Activated naive CD8-positive, alpha-beta T cell treated with anti-CD3 and anti-CD28 coated beads, Interleukin-2, amount 10 ng/mL, durations not matched to agents 7 days and 5 days (primary cell): ENCODE results near the gene SH2B2. TPM values are rescaled to one million over a fixed set of nuclear protein-coding genes. Genes with fewer than 3 reads are reported as not detected.

Experiments
- microRNA-seq: library from miRNA; unstranded; fragments of <30 nt; microRNA quantifications from one replicate; pipeline ENCODE4 v1.2.0, GENCODE V29; 2022
- total RNA-seq, 2 experiments: library from RNA; stranded (reverse); gene quantifications; one replicate each; pipeline ENCODE4 v1.2.3, GENCODE V29; 2021

The SH2B2 gene
- total RNA-seq, 2 experiments from 2014 or later, result 0.97 to 1.2 TPM

Small RNA genes lying within 50 kb of the gene (microRNA-seq; reads per million reads assigned to microRNA genes)
- not detected for gene MIR4285

Other genes starting within 250 kb of the SH2B2 start
- not detected for gene SPDYE6, start 69.6 kb downstream of the SH2B2 start, total RNA-seq
- gene PRKRIP1, start 109.5 kb downstream of the SH2B2 start, total RNA-seq, result 10 to 100 TPM; 37.8 to 39.1 TPM
- gene ORAI2, start 146.7 kb downstream of the SH2B2 start, total RNA-seq, result 10 to 100 TPM; 51.9 to 58.3 TPM
- 10 to 100 TPM; 12.5 to 14.0 TPM for gene ALKBH4, start 178.0 kb downstream of the SH2B2 start, total RNA-seq
- 10 to 100 TPM; 14.7 to 15.8 TPM for gene LRWD1, start 178.1 kb downstream of the SH2B2 start, total RNA-seq
- 10 to 100 TPM; 48.3 to 53.6 TPM for gene POLR2J, start 192.1 kb downstream of the SH2B2 start, total RNA-seq
- gene RASA4B, start 230.9 kb downstream of the SH2B2 start, total RNA-seq, result 10 to 100 TPM; 16.2 to 18.0 TPM